Measurements from ENCODE around the gene HSCB.
A peak's percentile ranks its signal among the peaks of the same experiment; 100 is the strongest.

The HSCB gene

DNA sequence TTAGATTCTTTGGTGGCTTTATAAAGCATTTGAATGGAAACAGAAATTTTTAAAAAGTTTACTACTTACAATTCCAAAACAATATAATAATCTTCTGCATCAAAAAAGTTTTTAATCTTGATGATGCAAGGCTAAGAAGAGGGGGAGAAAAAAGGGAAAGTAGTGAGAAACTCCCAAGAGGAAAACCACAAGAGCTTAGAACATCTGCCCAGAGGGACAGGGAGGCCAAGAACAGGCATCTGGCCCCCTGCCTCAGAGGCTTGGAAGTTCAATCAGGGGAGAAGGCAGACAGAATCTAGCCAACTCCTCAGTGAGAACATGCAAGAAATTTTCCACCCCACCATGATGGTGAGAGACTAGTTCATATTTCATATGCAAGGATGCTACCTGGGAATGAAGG is 38.4 kb upstream of the HSCB start:
- no peaks in the 10 kb centered on the region for H3K9me3 ChIP-seq (ENCODE audit: insufficient read depth, low read length)
- H3K27ac ChIP-seq (ENCODE audit: low read depth, low read length) = peak overlapping the region; percentile 44
- no peaks in the 10 kb centered on the region for H3K27me3 ChIP-seq (ENCODE audit: low read length)
- H3K9ac ChIP-seq (ENCODE audit: low read length) = no peak overlapping the region
- no peak for TF ChIP-seq EZH2phosphoT487 (conservative IDR thresholded peaks at IDR 0.05; ENCODE audit: low read length)
- TF ChIP-seq, protein P1, sequence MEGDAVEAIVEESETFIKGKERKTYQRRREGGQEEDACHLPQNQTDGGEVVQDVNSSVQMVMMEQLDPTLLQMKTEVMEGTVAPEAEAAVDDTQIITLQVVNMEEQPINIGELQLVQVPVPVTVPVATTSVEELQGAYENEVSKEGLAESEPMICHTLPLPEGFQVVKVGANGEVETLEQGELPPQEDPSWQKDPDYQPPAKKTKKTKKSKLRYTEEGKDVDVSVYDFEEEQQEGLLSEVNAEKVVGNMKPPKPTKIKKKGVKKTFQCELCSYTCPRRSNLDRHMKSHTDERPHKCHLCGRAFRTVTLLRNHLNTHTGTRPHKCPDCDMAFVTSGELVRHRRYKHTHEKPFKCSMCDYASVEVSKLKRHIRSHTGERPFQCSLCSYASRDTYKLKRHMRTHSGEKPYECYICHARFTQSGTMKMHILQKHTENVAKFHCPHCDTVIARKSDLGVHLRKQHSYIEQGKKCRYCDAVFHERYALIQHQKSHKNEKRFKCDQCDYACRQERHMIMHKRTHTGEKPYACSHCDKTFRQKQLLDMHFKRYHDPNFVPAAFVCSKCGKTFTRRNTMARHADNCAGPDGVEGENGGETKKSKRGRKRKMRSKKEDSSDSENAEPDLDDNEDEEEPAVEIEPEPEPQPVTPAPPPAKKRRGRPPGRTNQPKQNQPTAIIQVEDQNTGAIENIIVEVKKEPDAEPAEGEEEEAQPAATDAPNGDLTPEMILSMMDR (IDR thresholded peaks at IDR 0.05; ENCODE audit: insufficient read depth, low read length, poor library complexity, severe bottlenecking) = no peak
- no peaks in the 10 kb centered on the region for H3F3A ChIP-seq (ENCODE audit: insufficient read depth)
- H2AFZ ChIP-seq (ENCODE audit: low read depth, low read length, severe bottlenecking) = no peak overlapping the region
- H3K4me2 ChIP-seq (ENCODE audit: low read depth, low read length, poor library complexity, severe bottlenecking) = peak overlapping the region; percentile 7
- no peaks in the 10 kb centered on the region for H3K9me2 ChIP-seq (replicated peaks; ENCODE audit: insufficient read depth, low read length)
- no peaks in the 10 kb centered on the region for H3K36me3 ChIP-seq (ENCODE audit: low read length)
- no peaks in the 10 kb centered on the region for H4K20me1 ChIP-seq (ENCODE audit: low read depth, low read length)
- H3K4me3 ChIP-seq (ENCODE audit: insufficient read depth, low read length, poor library complexity, severe bottlenecking) = no peak overlapping the region
- no peaks in the 10 kb centered on the region for H3K79me2 ChIP-seq (ENCODE audit: insufficient read depth, low read length)

DNA sequence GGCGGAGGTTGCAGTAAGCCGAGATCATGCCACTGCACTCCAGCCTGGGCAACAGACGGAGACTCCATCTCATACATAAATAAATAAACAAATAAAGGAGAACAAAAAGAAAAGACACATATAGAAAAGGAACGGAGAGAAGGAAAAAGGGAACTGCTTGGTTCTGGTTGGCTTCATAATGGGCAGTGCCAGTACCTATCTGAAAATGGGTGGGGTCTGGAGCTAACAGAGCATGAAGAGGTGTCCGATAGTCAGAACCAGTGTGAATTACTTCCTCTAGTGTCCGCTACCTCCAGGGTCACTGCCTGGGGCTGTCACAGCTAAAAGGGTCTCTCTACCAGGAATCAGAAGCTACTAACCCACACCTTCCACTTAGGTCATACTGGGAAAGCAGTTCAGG is 35.0 kb upstream of the HSCB start:
- H3K9me2 ChIP-seq (replicated peaks; ENCODE audit: insufficient read depth, low read length) = no peaks in the 10 kb centered on the region
- H4K20me1 ChIP-seq (ENCODE audit: low read depth, low read length) = no peaks in the 10 kb centered on the region
- peaks cover 18% of the 10 kb centered on the region for H3K36me3 ChIP-seq (ENCODE audit: low read length)
- no peak overlapping the region for H3K27ac ChIP-seq (ENCODE audit: low read depth, low read length)
- no peak for TF ChIP-seq EZH2phosphoT487 (conservative IDR thresholded peaks at IDR 0.05; ENCODE audit: low read length)
- TF ChIP-seq, protein P1 (IDR thresholded peaks at IDR 0.05; ENCODE audit: insufficient read depth, low read length, poor library complexity, severe bottlenecking) = no peak
- H3K79me2 ChIP-seq (ENCODE audit: insufficient read depth, low read length) = no peaks in the 10 kb centered on the region
- H3K27me3 ChIP-seq (ENCODE audit: low read length) = no peaks in the 10 kb centered on the region
- H3F3A ChIP-seq (ENCODE audit: insufficient read depth) = no peaks in the 10 kb centered on the region
- H3K4me3 ChIP-seq (ENCODE audit: insufficient read depth, low read length, poor library complexity, severe bottlenecking) = no peak overlapping the region
- no peak overlapping the region for H3K4me2 ChIP-seq (ENCODE audit: low read depth, low read length, poor library complexity, severe bottlenecking)
- H3K9ac ChIP-seq (ENCODE audit: low read length) = no peak overlapping the region
- H3K9me3 ChIP-seq (ENCODE audit: insufficient read depth, low read length) = no peaks in the 10 kb centered on the region
- H2AFZ ChIP-seq (ENCODE audit: low read depth, low read length, severe bottlenecking) = no peak overlapping the region

DNA sequence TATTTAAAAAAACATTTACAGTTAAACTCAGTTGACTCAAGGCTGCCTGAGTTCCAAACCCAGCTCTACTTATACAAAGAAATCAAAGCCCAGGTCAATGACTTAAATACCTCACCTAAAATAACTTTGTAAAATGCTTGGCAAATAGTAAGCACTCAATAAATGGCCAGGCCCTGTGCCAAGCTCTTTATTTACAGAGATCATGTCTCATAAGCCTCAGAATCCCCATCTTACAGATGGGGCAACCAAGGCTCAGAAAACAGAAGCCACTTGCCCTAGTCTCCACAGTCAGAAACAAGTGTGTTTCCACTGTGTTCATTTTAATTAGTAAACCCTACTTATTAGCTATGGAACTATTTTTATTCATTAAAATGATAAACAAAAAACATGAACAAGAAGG is 31.7 kb upstream of the HSCB start:
- TF ChIP-seq, protein P1 (IDR thresholded peaks at IDR 0.05; ENCODE audit: insufficient read depth, low read length, poor library complexity, severe bottlenecking) = no peak
- TF ChIP-seq EZH2phosphoT487 (conservative IDR thresholded peaks at IDR 0.05; ENCODE audit: low read length) = no peak
- Histone ChIP-seq H2AFZ (ENCODE audit: low read depth, low read length, severe bottlenecking) (no peak overlapping the region), H3F3A (ENCODE audit: insufficient read depth) (no peaks in the 10 kb centered on the region), H3K4me3 (ENCODE audit: insufficient read depth, low read length, poor library complexity, severe bottlenecking) (no peak overlapping the region), H3K9me2 (replicated peaks; ENCODE audit: insufficient read depth, low read length) (no peaks in the 10 kb centered on the region), H4K20me1 (ENCODE audit: low read depth, low read length) (no peaks in the 10 kb centered on the region), H3K4me2 (ENCODE audit: low read depth, low read length, poor library complexity, severe bottlenecking) (no peak overlapping the region), H3K9ac (ENCODE audit: low read length) (no peak overlapping the region), H3K9me3 (ENCODE audit: insufficient read depth, low read length) (no peaks in the 10 kb centered on the region), H3K27me3 (ENCODE audit: low read length) (no peaks in the 10 kb centered on the region), H3K27ac (ENCODE audit: low read depth, low read length) (no peak overlapping the region), H3K79me2 (ENCODE audit: insufficient read depth, low read length) (no peaks in the 10 kb centered on the region), H3K36me3 (ENCODE audit: low read length) (peaks cover 23% of the 10 kb centered on the region)
